Tibial artery (tissue), 4 donors: Measurements from ENCODE around the gene CRYGS.

Source experiments
- DNase-seq, 2 donors: peaks; one replicate each; pipeline ENCODE4 v3.0.0-alpha.2; 2019
- H3K27ac ChIP-seq, 2 donors: fragments of 200-600 bp; sonication (generic) in 1 of 2; 1 replicate in 1 of 2; 2 replicates in 1 of 2; pipeline ENCODE4 v1.5.1; 2018 to 2019; ENCODE audit warnings: mild to moderate bottlenecking in 1 of 2
- H3K27me3 ChIP-seq, 2 donors: fragments of 200-600 bp; sonication (generic) in 1 of 2; one replicate each; pipeline versions ENCODE4 v1.5.1 to v1.6.0; 2016 to 2019
- H3K36me3 ChIP-seq, 3 donors: fragments of 200-600 bp; sonication (generic) in 2 of 3; one replicate each; pipeline ENCODE4 v1.5.1; 2016 to 2019; ENCODE audit warnings: mild to moderate bottlenecking in 2 of 3
- H3K4me1 ChIP-seq, 4 donors: fragments of 200-600 bp; sonication (generic) in 2 of 4; 1 replicate in 3 of 4; 2 replicates in 1 of 4; pipeline ENCODE4 v1.5.1; 2016 to 2019
- H3K4me3 ChIP-seq, 2 donors: fragments of 200-600 bp; sonication (generic) in 1 of 2; 1 replicate in 1 of 2; 2 replicates in 1 of 2; pipeline ENCODE4 v1.5.1; 2018 to 2019; ENCODE audit warnings: mild to moderate bottlenecking in 2 of 2
- H3K9me3 ChIP-seq, 3 donors: fragments of 200-600 bp; sonication (generic) in 1 of 3; one replicate each; pipeline ENCODE4 v1.5.1; 2016 to 2019
- CTCF ChIP-seq, 2 experiments: fragments of 200-600 bp in 1 of 2; fragments of 450-650 bp in 1 of 2; IDR thresholded peaks; one replicate each; pipeline ENCODE4 v1.5.1; 2017 to 2019; ENCODE audit warnings: antibody characterized with exemption in 2 of 2, mild to moderate bottlenecking in 1 of 2, moderate library complexity in 1 of 2
- intact Hi-C: fragments of 100-400 bp; cut with DNase I; formaldehyde crosslinking; loops from one replicate; pipeline ENCODE4 v1.15.0; 2023; ENCODE audit warnings: low total_unique reads

The CRYGS gene

GRCh38 chr3:186523022-186523421 lies 21.2 kb downstream of the CRYGS start:
- intact Hi-C loops, result no loop called here
- Histone ChIP-seq H3K4me1 (no peaks in the 10 kb centered on the region), H3K27ac (no peak overlapping the region), H3K36me3 (no peaks in the 10 kb centered on the region), H3K4me3 (no peak overlapping the region), H3K9me3 (no peaks in the 10 kb centered on the region), H3K27me3 (no peaks in the 10 kb centered on the region)
- no peak for DNase-seq
- TF ChIP-seq CTCF (IDR thresholded peaks at IDR 0.05), result no peak

- TF ChIP-seq CTCF (IDR thresholded peaks at IDR 0.05), result no peak
- H3K4me1 ChIP-seq, result no peaks in the 10 kb centered on the region
- no peak overlapping the region for H3K27ac ChIP-seq
- H3K36me3 ChIP-seq, result no peaks in the 10 kb centered on the region
- H3K9me3 ChIP-seq, result peaks cover 0 to 6% (median 4%) of the 10 kb centered on the region in 3 donors
- intact Hi-C loops, result no loop called here
- H3K4me3 ChIP-seq, result no peak overlapping the region
- no peak for DNase-seq
- H3K27me3 ChIP-seq, result no peaks in the 10 kb centered on the region
These were observed 23.0 kb downstream of the CRYGS start for GRCh38 chr3:186520957-186521842.

- TF ChIP-seq CTCF (IDR thresholded peaks at IDR 0.05), result no peak
- Histone ChIP-seq H3K4me1 (no peaks in the 10 kb centered on the region), H3K27ac (no peak overlapping the region), H3K4me3 (no peak overlapping the region), H3K36me3 (no peaks in the 10 kb centered on the region), H3K27me3 (no peaks in the 10 kb centered on the region), H3K9me3 (peaks cover 0 to 6% (median 4%) of the 10 kb centered on the region in 3 donors)
- DNase-seq, result no peak
- intact Hi-C loops, result no loop called here
These were observed 23.7 kb downstream of the CRYGS start for GRCh38 chr3:186520431-186520830.

- no peak for TF ChIP-seq CTCF (IDR thresholded peaks at IDR 0.05)
- no peaks in the 10 kb centered on the region for H3K4me1 ChIP-seq
- H3K4me3 ChIP-seq, result no peak overlapping the region
- intact Hi-C loops, result no loop called here
- no peak for DNase-seq
- H3K27me3 ChIP-seq, result no peaks in the 10 kb centered on the region
- H3K9me3 ChIP-seq, result peaks cover 0 to 6% (median 4%) of the 10 kb centered on the region in 3 donors
- no peak overlapping the region for H3K27ac ChIP-seq
- no peaks in the 10 kb centered on the region for H3K36me3 ChIP-seq
These were observed 25.0 kb downstream of the CRYGS start for GRCh38 chr3:186519021-186519658.

GRCh38 chr3:186517218-186517617 lies 27.0 kb downstream of the CRYGS start:
- DNase-seq, result no peak
- TF ChIP-seq CTCF (IDR thresholded peaks at IDR 0.05), result no peak
- Histone ChIP-seq H3K4me1 (no peaks in the 10 kb centered on the region), H3K36me3 (no peaks in the 10 kb centered on the region), H3K9me3 (peaks cover 0 to 6% (median 4%) of the 10 kb centered on the region in 3 donors), H3K27me3 (no peaks in the 10 kb centered on the region), H3K27ac (no peak overlapping the region), H3K4me3 (no peak overlapping the region)
- intact Hi-C loops, result no loop called here
